ENCODE measurements around the gene CRK. TPM values are rescaled to one million over a fixed set of nuclear protein-coding genes. Genes with fewer than 3 reads are reported as not detected.
"Not testable (repeated sequence)": the region's sequence is repeated elsewhere in the genome, so short reads cannot be mapped to it uniquely, and the experiment has no call there.

Gene CRK
- total RNA-seq, 5 donors from 2014 or later (not counting 1 experiment from before 2014, with no cell fraction given) = 18.0 to 26.8 (median 22.6) TPM

GRCh38 chr17:1384905-1385435, 71.1 kb downstream of the CRK start:
- Histone ChIP-seq H3K4me3 (ENCODE audit: control insufficient read depth in 1 of 2, extremely low read depth in 1 of 2, low read length in 1 of 2) (no peak overlapping the region), H3K27me3 (replicated peaks in 1 of 2; ENCODE audit: control insufficient read depth in 2 of 2, extremely low read depth in 1 of 2, insufficient read depth in 2 of 2, low read length in 1 of 2) (no peaks in the 10 kb centered on the region), H3K9me3 (no peaks in the 10 kb centered on the region), H3K27ac (ENCODE audit: low read length) (no peak overlapping the region), H3K36me3 (ENCODE audit: control insufficient read depth in 2 of 2, extremely low read depth in 1 of 2, insufficient read depth in 1 of 2, low read length in 1 of 2) (peaks cover 0 to 8% of the 10 kb centered on the region in 2 donors), H3K4me1 (ENCODE audit: control insufficient read depth in 1 of 2, extremely low read depth in 1 of 2, insufficient read depth in 2 of 2, low read length in 2 of 2) (peaks cover 17 to 82% of the 10 kb centered on the region in 2 experiments)
- ChIA-PET POLR2A (interaction anchor here in 1 of 2 donors (0.6 to 1.2 kb wide), 2 partner anchors 13 to 120 kb away, joined by 3 to 5 read pairs; no protein-coding TSS in a partner anchor), CTCF (interaction anchor here in 1 of 2 donors (1.2 kb wide), 1 partner anchor 22 kb away, joined by 4 read pairs; no protein-coding TSS in a partner anchor)
- no peak for ATAC-seq (replicated peaks in 1 of 4)
- peak overlapping the region; percentile 27 to 44 for H3K27ac Mint-ChIP-seq
- no peaks in the 10 kb centered on the region for H3K9me3 Mint-ChIP-seq
- 29% methylated on average over 1 of the region's 1 CpG for WGBS (ENCODE audit: insufficient coverage)
- peak overlapping the region in 1 of 3 donors; percentile 12 for H3K4me3 Mint-ChIP-seq
- peaks cover 68 to 78% (median 70%) of the 10 kb centered on the region in 3 donors for H3K4me1 Mint-ChIP-seq
- DNase-seq = no peak
- H3K27me3 Mint-ChIP-seq = no peaks in the 10 kb centered on the region
- H3K36me3 Mint-ChIP-seq = no peaks in the 10 kb centered on the region

GRCh38 chr17:1379930-1380313, 76.1 kb downstream of the CRK start:
- no peak overlapping the region for H3K4me3 ChIP-seq (ENCODE audit: control insufficient read depth in 1 of 2, extremely low read depth in 1 of 2, low read length in 1 of 2)

GRCh38 chr17:1379208-1379929, 76.7 kb downstream of the CRK start:
- no peaks in the 10 kb centered on the region for H3K27me3 ChIP-seq (replicated peaks in 1 of 2; ENCODE audit: control insufficient read depth in 2 of 2, extremely low read depth in 1 of 2, insufficient read depth in 2 of 2, low read length in 1 of 2)
- ATAC-seq (replicated peaks in 1 of 4) (no peak), DNase-seq (no peak)
- no peak overlapping the region for H3K4me3 ChIP-seq (ENCODE audit: control insufficient read depth in 1 of 2, extremely low read depth in 1 of 2, low read length in 1 of 2)
- Mint-ChIP-seq H3K4me1 (peaks cover 82 to 89% (median 84%) of the 10 kb centered on the region in 3 donors), H3K27ac (peak overlapping the region; percentile 5 to 65), H3K4me3 (peak overlapping the region; percentile 13 to 54 (median 28)), H3K27me3 (no peaks in the 10 kb centered on the region), H3K36me3 (no peaks in the 10 kb centered on the region), H3K9me3 (no peaks in the 10 kb centered on the region)
- ChIA-PET CTCF (interaction anchor here (0.7 to 3.0 kb wide), 5 partner anchors 12 to 156 kb away, joined by 4 to 14 read pairs (median 6); no protein-coding TSS in a partner anchor), POLR2A (interaction anchor here (0.7 to 0.8 kb wide), 2 partner anchors 23 to 141 kb away, joined by 3 to 13 read pairs; no protein-coding TSS in a partner anchor)
- WGBS (ENCODE audit: insufficient coverage) = 83% methylated on average over 2 of the region's 11 CpGs
- H3K36me3 ChIP-seq (ENCODE audit: control insufficient read depth in 2 of 2, extremely low read depth in 1 of 2, insufficient read depth in 1 of 2, low read length in 1 of 2) = peaks cover 0 to 8% of the 10 kb centered on the region in 2 donors
- H3K27ac ChIP-seq (ENCODE audit: low read length) = no peak overlapping the region
- H3K9me3 ChIP-seq = no peaks in the 10 kb centered on the region
- peaks cover 45 to 90% of the 10 kb centered on the region in 2 experiments for H3K4me1 ChIP-seq (ENCODE audit: control insufficient read depth in 1 of 2, extremely low read depth in 1 of 2, insufficient read depth in 2 of 2, low read length in 2 of 2)

More at GRCh38 chr17:1379930-1380313, 76.1 kb downstream of the CRK start:
- peaks cover 40 to 90% of the 10 kb centered on the region in 2 experiments for H3K4me1 ChIP-seq (ENCODE audit: control insufficient read depth in 1 of 2, extremely low read depth in 1 of 2, insufficient read depth in 2 of 2, low read length in 2 of 2)
- H3K36me3 Mint-ChIP-seq = no peaks in the 10 kb centered on the region
- H3K27me3 ChIP-seq (replicated peaks in 1 of 2; ENCODE audit: control insufficient read depth in 2 of 2, extremely low read depth in 1 of 2, insufficient read depth in 2 of 2, low read length in 1 of 2) = no peaks in the 10 kb centered on the region
- peaks cover 78 to 87% (median 80%) of the 10 kb centered on the region in 3 donors for H3K4me1 Mint-ChIP-seq
- H3K27me3 Mint-ChIP-seq = no peaks in the 10 kb centered on the region
- ChIA-PET CTCF (interaction anchor here in 1 of 2 donors (0.7 to 3.0 kb wide), 5 partner anchors 11 to 44 kb away, joined by 3 to 14 read pairs (median 6); no protein-coding TSS in a partner anchor), POLR2A (interaction anchor here in 1 of 2 donors (0.8 to 1.0 kb wide), 3 partner anchors 10 to 22 kb away, joined by 3 to 13 read pairs (median 3); no protein-coding TSS in a partner anchor)
- H3K9me3 ChIP-seq = no peaks in the 10 kb centered on the region
- DNase-seq = peak in 5 of 35 experiments; percentile 13 to 64 (median 16)
- H3K4me3 Mint-ChIP-seq = peak overlapping the region; percentile 18 to 54 (median 39)
- H3K27ac Mint-ChIP-seq = peak overlapping the region; percentile 5 to 65
- peaks cover 0 to 8% of the 10 kb centered on the region in 2 donors for H3K36me3 ChIP-seq (ENCODE audit: control insufficient read depth in 2 of 2, extremely low read depth in 1 of 2, insufficient read depth in 1 of 2, low read length in 1 of 2)
- 56% methylated on average over 5 of the region's 10 CpGs for WGBS (ENCODE audit: insufficient coverage)
- peak in 1 of 4 experiments; percentile 54 for ATAC-seq (replicated peaks in 1 of 4)
- H3K27ac ChIP-seq (ENCODE audit: low read length) = no peak overlapping the region
- no peaks in the 10 kb centered on the region for H3K9me3 Mint-ChIP-seq

GRCh38 chr17:1378476-1378860, 77.6 kb downstream of the CRK start:
- H3K4me1 Mint-ChIP-seq = peaks cover 88 to 93% (median 89%) of the 10 kb centered on the region in 3 donors
- POLR2A ChIA-PET = interaction anchor here in 1 of 2 donors (0.7 kb wide), 1 partner anchor 142 kb away, joined by 3 read pairs; no protein-coding TSS in a partner anchor
- ATAC-seq (replicated peaks in 1 of 4); H3K4me3 Mint-ChIP-seq; H3K4me3 ChIP-seq (ENCODE audit: control insufficient read depth in 1 of 2, extremely low read depth in 1 of 2, low read length in 1 of 2); H3K27me3 ChIP-seq (replicated peaks in 1 of 2; ENCODE audit: control insufficient read depth in 2 of 2, extremely low read depth in 1 of 2, insufficient read depth in 2 of 2, low read length in 1 of 2); H3K27me3 Mint-ChIP-seq; H3K27ac ChIP-seq (ENCODE audit: low read length); H3K9me3 ChIP-seq; H3K36me3 ChIP-seq (ENCODE audit: control insufficient read depth in 2 of 2, extremely low read depth in 1 of 2, insufficient read depth in 1 of 2, low read length in 1 of 2); DNase-seq; H3K9me3 Mint-ChIP-seq; H3K36me3 Mint-ChIP-seq: not testable (repeated sequence)
- CTCF ChIA-PET = interaction anchor here in 1 of 2 donors (3.0 kb wide), 1 partner anchor 13 kb away, joined by 14 read pairs; no protein-coding TSS in a partner anchor
- H3K27ac Mint-ChIP-seq = peak overlapping the region; percentile 15 to 18
- 94% methylated on average over 6 of the region's 10 CpGs for WGBS (ENCODE audit: insufficient coverage)
- peaks cover 46 to 90% of the 10 kb centered on the region in 2 experiments for H3K4me1 ChIP-seq (ENCODE audit: control insufficient read depth in 1 of 2, extremely low read depth in 1 of 2, insufficient read depth in 2 of 2, low read length in 2 of 2)

GRCh38 chr17:1377334-1377733, 78.7 kb downstream of the CRK start:
- DNase-seq (peak in 1 of 35 experiments; percentile 31), ATAC-seq (replicated peaks in 1 of 4) (peak in 1 of 4 experiments; percentile 17)
- H3K4me3 ChIP-seq (ENCODE audit: control insufficient read depth in 1 of 2, extremely low read depth in 1 of 2, low read length in 1 of 2) = no peak overlapping the region
- Mint-ChIP-seq H3K27ac (peak overlapping the region; percentile 31 to 59), H3K36me3 (no peaks in the 10 kb centered on the region), H3K9me3 (no peaks in the 10 kb centered on the region), H3K27me3 (no peaks in the 10 kb centered on the region), H3K4me3 (peak overlapping the region in 2 of 3 donors; percentile 2 to 65), H3K4me1 (peaks cover 92 to 94% (median 92%) of the 10 kb centered on the region in 3 donors)
- ChIA-PET POLR2A (interaction anchor here (0.6 to 1.8 kb wide), 5 partner anchors 12 to 63 kb away, joined by 3 to 6 read pairs (median 3); no protein-coding TSS in a partner anchor), CTCF (interaction anchor here (0.5 to 2.9 kb wide), 3 partner anchors 12 to 19 kb away, joined by 3 to 33 read pairs (median 8); no protein-coding TSS in a partner anchor)
- peaks cover 3 to 19% of the 10 kb centered on the region in 2 donors for H3K36me3 ChIP-seq (ENCODE audit: control insufficient read depth in 2 of 2, extremely low read depth in 1 of 2, insufficient read depth in 1 of 2, low read length in 1 of 2)
- H3K27ac ChIP-seq (ENCODE audit: low read length) = peak overlapping the region; percentile 13
- H3K27me3 ChIP-seq (replicated peaks in 1 of 2; ENCODE audit: control insufficient read depth in 2 of 2, extremely low read depth in 1 of 2, insufficient read depth in 2 of 2, low read length in 1 of 2) = no peaks in the 10 kb centered on the region
- H3K4me1 ChIP-seq (ENCODE audit: control insufficient read depth in 1 of 2, extremely low read depth in 1 of 2, insufficient read depth in 2 of 2, low read length in 2 of 2) = peaks cover 46 to 88% of the 10 kb centered on the region in 2 experiments
- H3K9me3 ChIP-seq = no peaks in the 10 kb centered on the region
- 40% methylated on average over 3 of the region's 3 CpGs for WGBS (ENCODE audit: insufficient coverage)

- no peaks in the 10 kb centered on the region for H3K27me3 Mint-ChIP-seq
- no CpG with 5 or more reads among the region's 5 CpGs for WGBS (ENCODE audit: insufficient coverage)
- Histone ChIP-seq H3K27ac (ENCODE audit: low read length) (no peak overlapping the region), H3K9me3 (no peaks in the 10 kb centered on the region), H3K36me3 (ENCODE audit: control insufficient read depth in 2 of 2, extremely low read depth in 1 of 2, insufficient read depth in 1 of 2, low read length in 1 of 2) (peaks cover 3 to 17% of the 10 kb centered on the region in 2 donors), H3K4me3 (ENCODE audit: control insufficient read depth in 1 of 2, extremely low read depth in 1 of 2, low read length in 1 of 2) (no peak overlapping the region), H3K4me1 (ENCODE audit: control insufficient read depth in 1 of 2, extremely low read depth in 1 of 2, insufficient read depth in 2 of 2, low read length in 2 of 2) (peaks cover 44 to 86% of the 10 kb centered on the region in 2 experiments), H3K27me3 (replicated peaks in 1 of 2; ENCODE audit: control insufficient read depth in 2 of 2, extremely low read depth in 1 of 2, insufficient read depth in 2 of 2, low read length in 1 of 2) (no peaks in the 10 kb centered on the region)
- ATAC-seq (replicated peaks in 1 of 4) (peak in 1 of 4 experiments; percentile 9), DNase-seq (no peak)
- ChIA-PET POLR2A (interaction anchor here (0.6 to 0.7 kb wide), 3 partner anchors 12 to 1098 kb away, joined by 3 to 4 read pairs (median 3); no protein-coding TSS in a partner anchor), CTCF (interaction anchor here in 1 of 2 donors (0.6 to 2.9 kb wide), 5 partner anchors 10 to 257 kb away, joined by 3 to 33 read pairs (median 8); no protein-coding TSS in a partner anchor)
- peak overlapping the region; percentile 21 to 65 (median 28) for H3K4me3 Mint-ChIP-seq
- H3K4me1 Mint-ChIP-seq = peaks cover 82 to 92% (median 90%) of the 10 kb centered on the region in 3 donors
- peak overlapping the region; percentile 73 to 87 for H3K27ac Mint-ChIP-seq
- H3K36me3 Mint-ChIP-seq = no peaks in the 10 kb centered on the region
- H3K9me3 Mint-ChIP-seq = no peaks in the 10 kb centered on the region
Observed at GRCh38 chr17:1376061-1376460, 80.0 kb downstream of the CRK start.

Data from T-cell (primary cell).